GM23248 (cell line): ENCODE data around the gene CLIC5. TPM values are rescaled to one million over a fixed set of nuclear protein-coding genes. Genes with fewer than 3 reads are reported as not detected.

ENCODE experiments used
- DNase-seq: peaks from one replicate; pipeline ENCODE4 v3.0.0-alpha.2; 2015
- H2AFZ ChIP-seq: fragments of 200-600 bp; sonication (generic); 2 replicates; pipeline ENCODE4 v1.6.1; 2016; ENCODE audit warnings: antibody characterized with exemption
- H3F3A ChIP-seq: fragments of 200-600 bp; sonication (generic); 2 replicates; pipeline ENCODE4 v1.6.1; 2016; ENCODE audit warnings: mild to moderate bottlenecking, antibody characterized with exemption, mixed run types; ENCODE audit not compliant: insufficient read depth
- H3K27ac ChIP-seq: fragments of 200-600 bp; sonication (generic); 2 replicates; pipeline ENCODE4 v1.5.1; 2016; ENCODE audit warnings: mild to moderate bottlenecking
- H3K27me3 ChIP-seq: fragments of 200-600 bp; sonication (generic); replicated peaks from 2 replicates; pipeline ENCODE4 v1.6.1; 2016; ENCODE audit warnings: mild to moderate bottlenecking; ENCODE audit not compliant: insufficient read depth
- H3K36me3 ChIP-seq: fragments of 200-600 bp; sonication (generic); 2 replicates; pipeline ENCODE4 v1.6.1; 2016; ENCODE audit warnings: low read depth, mild to moderate bottlenecking
- H3K4me1 ChIP-seq: fragments of 200-600 bp; sonication (generic); 2 replicates; pipeline ENCODE4 v1.6.1; 2016; ENCODE audit warnings: mild to moderate bottlenecking; ENCODE audit not compliant: insufficient read depth
- H3K4me2 ChIP-seq: fragments of 200-600 bp; sonication (generic); one replicate; pipeline ENCODE4 v1.6.1; 2016; ENCODE audit warnings: mild to moderate bottlenecking; ENCODE audit not compliant: unreplicated experiment
- H3K4me3 ChIP-seq: fragments of 200-600 bp; sonication (generic); 2 replicates; pipeline ENCODE4 v1.5.1; 2016; ENCODE audit warnings: mild to moderate bottlenecking
- H3K79me2 ChIP-seq: fragments of 200-600 bp; sonication (generic); 2 replicates; pipeline ENCODE4 v1.6.1; 2016; ENCODE audit warnings: mild to moderate bottlenecking; ENCODE audit not compliant: insufficient read depth
- H3K9ac ChIP-seq: fragments of 200-600 bp; sonication (generic); 2 replicates; pipeline ENCODE4 v1.6.1; 2016; ENCODE audit warnings: mild to moderate bottlenecking
- H3K9me2 ChIP-seq: fragments of 200-600 bp; sonication (generic); 2 replicates; pipeline ENCODE4 v1.6.1; 2016; ENCODE audit warnings: mixed run types, mild to moderate bottlenecking, moderate library complexity; ENCODE audit not compliant: insufficient read depth
- H3K9me3 ChIP-seq: fragments of 200-600 bp; sonication (generic); one replicate; pipeline ENCODE4 v1.6.1; 2017; ENCODE audit warnings: low read depth
- H4K20me1 ChIP-seq: fragments of 200-600 bp; sonication (generic); 2 replicates; pipeline ENCODE4 v1.6.0; 2016; ENCODE audit not compliant: insufficient read depth
- EZH2 ChIP-seq: fragments of 200-600 bp; sonication (generic); IDR thresholded peaks from 2 replicates; pipeline ENCODE4 v1.6.1; 2018; ENCODE audit warnings: antibody characterized with exemption, mild to moderate bottlenecking; ENCODE audit not compliant: insufficient read depth, poor library complexity, severe bottlenecking
- EZH2phosphoT487 ChIP-seq: fragments of 200-600 bp; sonication (generic); IDR thresholded peaks from 2 replicates; pipeline ENCODE4 v1.6.1; 2018; ENCODE audit warnings: antibody characterized with exemption, moderate library complexity, mild to moderate bottlenecking, low read depth; ENCODE audit not compliant: insufficient read depth
- WGBS, 2 experiments: methylation state at CpG; one replicate each; pipeline ENCODE4 v1.1.6; 2015 to 2017; ENCODE audit warnings: low lambda C conversion rate in 2 of 2, low coverage in 1 of 2; ENCODE audit errors: missing lambda C conversion rate in 2 of 2; 5-methylcytosine and 5-hydroxymethylcytosine counted together
- in situ Hi-C: fragments of 300-500 bp; cut with MboI; formaldehyde crosslinking; loops from 2 replicates; pipeline ENCODE4 v1.15.0; 2020
- polyA plus RNA-seq: library from polyadenylated mRNA; unstranded; fragments of >200 nt; fragmentation: Nextera tagmentation; extraction: Ambion mirVana; gene quantifications from 2 replicates; pipeline ENCODE4 v1.2.1, GENCODE V29; 2016
- total RNA-seq: library from RNA; depleted of rRNA; stranded (reverse); fragments of >200 nt; shearing (Covaris generic); gene quantifications from 2 replicates; pipeline ENCODE4 v1.2.3, GENCODE V29; 2014

The CLIC5 gene
- total and polyA plus RNA-seq, 2 experiments from 2014 or later: not detected

GRCh38 chr6:46040288-46040687, 24.6 kb upstream of the CLIC5 start:
- in situ Hi-C loops: no loop called here
- no peak for TF ChIP-seq EZH2phosphoT487
- TF ChIP-seq EZH2: no peak
- WGBS, 2 experiments: 71 to 77% methylated on average over 7 of the region's 7 CpGs
- Histone ChIP-seq H4K20me1 (no peaks in the 10 kb centered on the region), H3K4me1 (peaks cover 8% of the 10 kb centered on the region), H3K4me3 (no peak overlapping the region), H3K9me2 (no peaks in the 10 kb centered on the region), H3K9me3 (no peaks in the 10 kb centered on the region), H3K27ac (no peak overlapping the region), H3K4me2 (no peak overlapping the region), H2AFZ (no peak overlapping the region), H3K79me2 (no peaks in the 10 kb centered on the region), H3F3A (peaks cover 8% of the 10 kb centered on the region; the same call in 1 of the 2 replicates), H3K27me3 (no peaks in the 10 kb centered on the region), H3K36me3 (no peaks in the 10 kb centered on the region), H3K9ac (no peak overlapping the region)
- no peak for DNase-seq

- H3K27ac ChIP-seq: no peak overlapping the region
- no peak overlapping the region for H3K9ac ChIP-seq
- peaks cover 3% of the 10 kb centered on the region; the same call in 1 of the 2 replicates for H3F3A ChIP-seq
- no peak overlapping the region for H3K4me3 ChIP-seq
- no peaks in the 10 kb centered on the region for H3K79me2 ChIP-seq
- H3K9me3 ChIP-seq: no peaks in the 10 kb centered on the region
- no peak for TF ChIP-seq EZH2phosphoT487
- TF ChIP-seq EZH2: no peak
- no peak overlapping the region for H2AFZ ChIP-seq
- H3K9me2 ChIP-seq: no peaks in the 10 kb centered on the region
- DNase-seq: no peak
- H3K4me2 ChIP-seq: no peak overlapping the region
- no peaks in the 10 kb centered on the region for H3K36me3 ChIP-seq
- in situ Hi-C loops: no loop called here
- H3K4me1 ChIP-seq: peaks cover 3% of the 10 kb centered on the region
- H3K27me3 ChIP-seq: no peaks in the 10 kb centered on the region
- H4K20me1 ChIP-seq: no peaks in the 10 kb centered on the region
Observed at GRCh38 chr6:46039646-46040045, 24.0 kb upstream of the CLIC5 start.

- Histone ChIP-seq H3K4me3 (no peak overlapping the region), H4K20me1 (no peaks in the 10 kb centered on the region), H3K9me2 (no peaks in the 10 kb centered on the region), H3K4me1 (no peaks in the 10 kb centered on the region), H3K27me3 (no peaks in the 10 kb centered on the region), H2AFZ (no peak overlapping the region), H3K27ac (no peak overlapping the region), H3F3A (no peaks in the 10 kb centered on the region), H3K9ac (no peak overlapping the region), H3K9me3 (no peaks in the 10 kb centered on the region), H3K4me2 (no peak overlapping the region), H3K79me2 (no peaks in the 10 kb centered on the region), H3K36me3 (no peaks in the 10 kb centered on the region)
- WGBS, 2 experiments: 77 to 78% methylated on average over 1 of the region's 1 CpG
- DNase-seq: no peak
- in situ Hi-C loops: no loop called here
- TF ChIP-seq EZH2phosphoT487: no peak
- TF ChIP-seq EZH2: no peak
Observed at GRCh38 chr6:46036911-46037310, 21.3 kb upstream of the CLIC5 start.

- Histone ChIP-seq H3K9me3 (no peaks in the 10 kb centered on the region), H2AFZ (no peak overlapping the region), H3K79me2 (no peaks in the 10 kb centered on the region), H3K4me3 (no peak overlapping the region), H3K36me3 (no peaks in the 10 kb centered on the region), H3K9ac (no peak overlapping the region), H3K27ac (no peak overlapping the region), H3K9me2 (no peaks in the 10 kb centered on the region), H3K27me3 (peaks cover 8% of the 10 kb centered on the region), H4K20me1 (no peaks in the 10 kb centered on the region), H3F3A (no peaks in the 10 kb centered on the region), H3K4me2 (no peak overlapping the region), H3K4me1 (no peaks in the 10 kb centered on the region)
- no peak for DNase-seq
- in situ Hi-C loops: no loop called here
- 78 to 79% methylated on average over 1 of the region's 1 CpG for WGBS, 2 experiments
- TF ChIP-seq EZH2phosphoT487: no peak
- no peak for TF ChIP-seq EZH2
Observed at GRCh38 chr6:46035242-46035641, 19.6 kb upstream of the CLIC5 start.
